ENCODE measurements around the gene ATR.
"Not testable (repeated sequence)": the region's sequence is repeated elsewhere in the genome, so short reads cannot be mapped to it uniquely, and the experiment has no call there.

Gene ATR

DNA sequence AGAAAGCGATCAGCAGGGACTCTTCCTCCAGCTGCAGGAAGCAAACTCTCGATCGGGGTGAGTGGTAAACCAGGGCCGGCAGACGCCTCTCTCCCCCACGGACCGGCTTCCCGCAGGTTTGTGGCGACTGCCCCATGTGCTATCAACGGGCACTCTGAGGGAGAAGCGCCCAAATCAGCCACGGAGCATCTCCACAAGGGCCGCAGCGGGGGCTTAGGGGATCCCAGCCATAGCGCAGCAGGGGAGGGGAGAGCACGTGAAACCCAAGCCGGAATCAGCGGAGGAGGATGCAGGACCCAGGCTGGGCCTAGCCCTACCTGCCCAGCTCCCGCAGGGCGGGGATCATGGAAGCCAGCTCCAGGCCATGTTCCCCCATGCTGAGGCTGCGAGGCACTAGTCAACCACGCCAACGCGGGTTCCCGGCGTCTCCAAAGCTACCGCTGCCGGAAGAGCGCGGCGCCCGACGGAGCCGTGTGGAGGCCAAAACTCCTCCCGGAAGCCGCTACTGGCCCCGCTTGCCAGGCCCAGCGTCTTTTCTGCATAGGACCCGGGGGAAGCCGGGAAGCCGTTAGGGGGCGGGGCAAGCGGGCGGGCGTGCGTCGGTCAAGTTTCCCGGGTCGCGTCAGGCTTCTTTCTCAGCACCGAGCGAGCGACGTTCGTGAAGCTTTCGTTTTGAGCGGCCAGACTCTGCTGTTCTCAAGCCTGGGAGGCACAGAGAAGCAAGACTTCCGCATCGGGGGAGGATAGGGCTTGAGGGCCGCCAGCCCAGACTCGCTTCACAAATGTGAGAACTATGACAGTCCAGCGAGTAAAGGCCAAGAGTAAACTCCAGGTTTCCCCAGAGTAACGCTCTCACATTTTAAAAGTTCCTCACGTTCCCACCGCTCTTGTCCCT is at the start of gene ATR:
TSS of gene ATR (minus strand) at position 405 of the 895 bp plus-strand sequence. CDS start at position 376, 29 bp downstream.
- DNase-seq = peak; percentile 96

DNA sequence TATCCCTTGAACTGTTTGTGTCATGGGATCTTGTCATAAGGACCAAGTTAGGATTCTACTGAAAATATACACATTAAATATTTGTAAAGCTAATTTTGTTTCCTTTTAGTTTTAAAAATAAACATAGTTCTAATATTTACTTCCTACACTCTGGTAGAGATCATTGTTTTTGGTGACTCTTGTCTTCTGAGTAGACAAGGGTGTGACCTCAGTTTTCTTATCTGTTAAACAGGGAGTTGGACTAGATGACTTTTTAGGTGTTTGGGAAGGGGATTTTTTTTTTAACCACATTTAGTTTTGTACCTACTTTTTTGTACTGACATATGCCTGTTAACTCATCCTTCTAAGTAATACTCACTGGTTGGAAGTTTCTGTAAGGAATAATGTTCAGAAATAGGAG is 48.4 kb upstream of the ATR start:
- no peak for DNase-seq

DNA sequence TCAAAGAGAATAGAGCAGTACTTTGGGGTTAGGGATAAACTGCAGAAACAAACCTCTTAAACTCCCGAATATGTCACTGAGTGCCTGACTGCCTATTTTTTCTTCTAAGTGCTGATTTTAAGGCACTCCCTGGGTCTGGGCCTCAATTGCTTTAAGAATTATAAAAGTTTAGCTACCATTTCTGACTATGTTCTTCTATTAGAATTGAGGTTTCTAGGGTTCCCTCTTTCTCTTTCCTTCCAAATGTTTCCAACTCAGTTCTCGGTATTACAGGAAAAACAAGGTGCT is 46.6 kb upstream of the ATR start:
- DNase-seq = no peak

DNA sequence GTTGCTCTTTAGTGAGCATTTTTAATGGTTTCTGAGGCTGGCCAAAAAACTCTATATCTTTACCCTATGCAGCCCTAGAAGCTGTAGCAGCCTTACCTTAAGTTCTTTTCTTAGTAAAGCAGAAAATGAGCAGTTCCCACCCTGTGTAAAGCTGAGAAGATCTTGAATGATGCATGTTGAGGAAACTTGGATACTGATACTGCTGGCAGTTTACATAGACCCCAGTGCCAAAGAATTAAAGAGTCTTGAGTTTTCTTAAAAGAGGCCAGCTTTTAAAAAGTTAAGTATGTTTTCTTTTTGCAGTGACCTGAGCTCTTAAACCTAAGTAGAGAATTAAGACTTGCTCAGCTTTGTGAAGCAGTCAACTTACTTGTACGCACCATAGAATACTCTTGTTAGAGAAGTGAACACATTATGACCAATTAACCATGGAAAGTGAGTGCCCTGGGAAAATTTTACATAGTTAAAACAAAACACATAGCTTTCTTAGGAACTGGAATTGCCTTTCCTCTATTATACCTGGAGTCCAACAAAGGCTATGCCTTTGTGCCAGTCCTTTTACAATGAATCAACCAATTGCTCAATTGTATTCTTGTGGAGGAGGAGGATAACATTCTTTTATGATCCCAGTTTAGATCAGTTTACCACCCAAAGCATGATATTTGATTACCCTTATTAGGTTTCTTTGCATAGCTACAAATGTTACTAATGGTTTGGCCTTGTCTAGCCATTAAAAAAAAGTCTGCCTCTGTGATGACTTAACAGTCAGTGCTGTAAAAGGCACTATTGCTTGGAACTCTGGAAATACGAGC is 46.0 kb upstream of the ATR start:
- DNase-seq = no peak

DNA sequence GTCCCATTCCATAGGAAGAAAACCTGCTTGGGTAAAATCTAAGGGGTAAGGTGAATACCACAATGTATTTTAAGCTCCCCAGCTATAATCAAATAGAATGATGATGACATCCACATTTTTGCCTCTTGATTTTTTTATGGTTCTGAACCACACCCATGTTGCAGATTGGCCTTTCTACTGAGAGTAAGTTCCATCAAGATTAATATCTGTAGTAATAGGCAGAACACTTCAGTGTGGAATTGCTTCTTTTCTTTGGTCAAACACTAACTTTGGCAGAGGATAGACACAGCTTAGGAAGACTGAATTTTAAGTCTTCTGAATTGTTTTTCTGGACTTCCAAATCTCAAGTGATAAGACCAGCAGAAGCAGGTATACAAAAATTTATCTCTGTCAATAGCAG is 44.7 kb upstream of the ATR start:
- DNase-seq = no peak

DNA sequence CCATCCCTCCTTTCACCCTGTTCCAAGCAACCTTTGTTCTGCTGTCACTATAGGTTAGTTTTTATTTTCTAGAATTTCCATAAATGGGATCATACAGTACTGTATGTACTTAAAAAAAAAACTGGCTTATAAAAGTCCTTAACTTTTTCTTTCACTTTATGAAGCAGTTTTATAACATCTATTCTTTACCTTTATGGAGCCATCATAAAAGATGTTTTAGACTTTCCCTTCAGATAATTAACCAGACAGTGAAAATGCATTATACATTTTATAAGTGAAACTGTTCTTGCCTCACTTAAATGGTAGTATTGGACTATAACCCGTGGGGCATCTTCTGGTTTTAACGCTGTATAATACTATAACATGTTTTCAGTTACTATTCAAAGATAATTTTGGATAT is 43.9 kb upstream of the ATR start:
- no peak for DNase-seq

DNA sequence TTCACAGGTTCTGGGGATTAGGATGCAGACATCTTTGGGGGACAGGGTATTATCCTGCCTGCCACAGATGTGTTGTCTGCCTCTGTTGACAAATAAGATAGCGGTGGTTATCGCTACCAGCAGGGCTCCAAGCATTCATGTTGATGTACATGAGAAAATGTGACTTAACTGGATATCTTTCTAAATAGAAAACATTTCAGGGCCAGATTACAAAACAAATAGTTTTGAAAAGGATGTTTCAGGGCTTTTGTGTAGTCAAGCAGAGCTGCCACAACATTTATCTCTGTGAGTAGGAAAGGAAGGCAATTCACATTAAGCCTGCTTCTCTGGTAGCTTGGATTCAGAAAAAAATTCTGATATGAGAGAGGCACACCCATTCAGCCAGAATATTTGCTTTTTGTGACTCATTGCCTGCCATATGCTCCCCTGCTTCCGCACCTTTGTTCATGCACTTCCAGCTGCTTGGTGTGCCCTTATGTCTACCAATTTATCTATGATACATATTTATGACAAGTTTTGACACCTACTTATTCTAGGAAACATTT is 40.5 kb upstream of the ATR start:
- DNase-seq = no peak

DNA sequence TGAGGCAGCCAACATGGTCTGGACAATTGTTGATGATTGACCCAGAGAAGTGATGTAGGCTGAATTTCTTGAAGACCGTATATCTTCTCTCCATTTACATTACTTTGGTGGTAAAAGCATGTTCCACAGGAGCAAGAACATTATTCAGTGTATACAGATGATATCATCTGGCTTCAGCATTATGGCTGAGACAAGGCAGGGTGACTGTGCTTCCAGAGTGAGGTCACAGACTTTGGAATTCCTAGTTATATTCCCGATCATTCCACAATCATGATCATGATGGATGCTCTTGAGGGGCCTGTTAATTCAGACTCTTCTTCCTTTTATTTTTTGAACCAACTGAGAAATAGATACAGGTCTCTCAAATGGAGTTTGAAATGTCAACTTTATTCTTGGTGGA is 36.6 kb upstream of the ATR start:
- no peak for DNase-seq

DNA sequence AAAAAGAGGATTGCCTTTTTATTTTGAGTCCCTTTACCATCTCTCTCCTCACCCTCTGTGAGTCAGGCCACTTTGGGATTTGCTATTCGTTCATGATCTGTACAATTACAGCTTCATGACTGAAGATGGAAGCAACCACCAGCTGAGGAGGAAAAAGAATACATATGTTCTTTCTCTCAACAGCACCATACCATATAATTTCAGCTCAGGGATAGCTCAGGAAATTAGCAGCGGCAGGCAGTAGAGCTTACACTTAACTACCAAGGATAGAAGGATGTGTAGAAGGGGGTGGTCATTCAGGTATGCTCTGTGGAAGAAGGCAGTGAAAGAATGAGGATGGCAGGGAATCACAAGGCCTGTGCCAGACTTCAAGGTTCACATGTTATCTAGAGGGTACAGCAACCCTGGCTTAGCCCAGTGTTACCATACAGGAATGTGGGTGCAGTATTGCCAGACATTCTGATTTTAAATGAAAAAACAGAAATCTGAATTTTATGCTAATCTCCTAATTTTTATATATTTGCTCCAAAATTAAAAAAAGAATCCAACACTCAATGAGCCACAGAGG is 35.6 kb upstream of the ATR start:
- no peak for DNase-seq

DNA sequence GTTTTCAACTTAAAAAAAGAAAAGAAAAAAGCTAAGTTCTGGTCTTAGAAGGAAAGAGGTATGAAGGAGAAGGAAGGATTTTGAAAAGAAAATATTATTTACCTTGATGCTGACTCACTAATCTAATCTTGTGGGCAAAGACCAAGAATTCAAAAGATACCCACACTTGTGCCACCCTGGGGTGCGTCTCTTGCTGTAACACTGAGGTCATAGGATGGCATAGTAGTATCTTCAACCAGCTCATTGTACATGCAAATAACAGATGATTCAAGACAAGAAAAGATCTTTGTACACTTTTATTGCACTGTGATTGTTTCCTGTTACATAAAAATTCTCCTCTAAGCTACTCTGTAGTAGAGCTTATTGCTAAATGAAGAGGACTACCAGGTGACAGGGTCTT is 35.0 kb upstream of the ATR start:
- no peak for DNase-seq

DNA sequence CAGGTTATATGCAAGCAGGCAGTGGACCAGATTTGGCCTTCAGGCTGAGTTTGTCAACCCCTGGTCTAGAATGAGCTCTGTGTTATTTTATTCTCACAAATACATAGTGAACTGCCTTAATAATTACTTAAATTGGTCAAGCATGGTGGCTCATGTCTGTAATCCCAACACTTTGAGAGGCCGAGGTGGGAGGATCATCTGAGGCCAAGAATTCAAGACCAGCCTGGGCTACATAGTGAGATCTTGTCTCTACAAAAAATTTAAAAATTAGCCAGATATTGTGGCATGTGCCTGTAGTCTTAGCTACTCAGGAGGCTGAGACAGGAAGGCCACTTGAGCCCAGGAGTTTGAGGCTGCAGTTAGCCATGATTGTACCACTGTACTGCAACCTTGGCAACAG is 32.7 kb upstream of the ATR start:
- DNase-seq = no peak

DNA sequence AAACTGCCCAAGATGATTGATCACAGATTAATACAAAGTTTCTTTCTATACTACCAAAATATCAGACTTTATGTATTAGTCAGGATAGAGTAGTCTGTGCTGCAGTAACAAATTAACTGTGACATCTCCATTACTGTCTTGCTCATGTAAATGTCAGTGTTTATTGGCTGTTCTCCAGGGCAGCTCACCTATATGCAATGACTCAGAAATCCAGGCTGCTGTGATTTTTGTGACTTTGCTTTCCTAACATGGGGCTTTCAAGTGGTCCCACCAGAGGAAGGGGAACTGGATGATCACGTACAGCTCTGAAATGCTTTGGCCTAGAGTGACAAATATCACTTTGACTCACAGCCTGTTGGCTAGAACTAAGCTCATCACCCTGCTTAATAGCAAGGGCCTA is 30.6 kb upstream of the ATR start:
- DNase-seq = no peak

DNA sequence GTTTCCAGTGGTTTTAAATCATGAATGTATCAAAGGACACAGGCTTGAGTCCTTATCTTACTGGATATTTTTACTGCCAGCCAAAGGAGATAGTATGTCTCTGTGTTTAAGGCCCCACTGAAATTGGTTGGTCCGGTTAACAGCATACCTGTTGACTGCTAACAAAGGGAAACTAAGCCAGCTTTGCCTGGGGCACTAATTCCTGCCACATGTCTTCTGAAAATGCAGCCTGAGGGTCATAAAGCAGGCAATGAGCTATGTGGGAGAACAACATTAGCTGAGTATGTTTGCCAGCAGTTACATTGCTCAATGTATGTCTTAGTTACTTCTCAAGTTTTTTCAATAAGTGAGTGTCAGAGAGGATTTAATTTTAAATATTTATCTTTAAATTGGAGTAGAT is 30.1 kb upstream of the ATR start:
- DNase-seq = no peak

DNA sequence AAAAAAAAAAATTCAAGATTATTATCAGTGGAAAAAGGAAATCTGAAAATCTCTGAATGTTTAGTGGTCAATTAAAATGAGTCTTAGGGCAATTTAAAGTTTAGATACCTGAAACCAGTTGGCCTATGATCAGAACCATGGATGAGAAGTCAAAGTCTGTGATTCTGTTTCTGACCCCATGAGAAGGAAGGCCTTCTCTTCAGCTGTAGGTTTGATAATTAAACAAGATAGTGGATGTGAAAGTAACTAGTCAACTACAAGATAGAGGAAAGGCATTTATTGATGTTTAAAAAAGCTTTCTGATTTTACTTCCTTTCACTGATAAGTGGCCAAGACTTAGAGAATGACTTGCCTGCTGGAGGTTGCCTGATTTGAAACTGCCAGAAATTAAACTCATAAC is 26.4 kb upstream of the ATR start:
- DNase-seq = no peak

DNA sequence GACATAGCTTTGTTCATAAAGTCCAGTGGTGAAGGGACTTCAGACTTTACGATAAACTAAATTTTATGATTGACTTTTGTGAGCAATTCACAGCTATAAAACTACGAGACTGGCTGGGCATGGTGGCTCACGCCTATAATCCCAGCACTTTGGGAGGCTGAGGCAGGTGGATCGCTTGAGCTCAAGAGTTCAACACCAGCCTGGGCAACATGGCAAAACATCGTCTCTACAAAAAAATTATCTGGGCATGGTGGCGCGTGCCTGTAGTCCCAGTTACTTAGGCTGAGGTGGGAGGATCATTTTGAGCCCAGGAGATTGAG is 24.8 kb upstream of the ATR start:
- DNase-seq = not testable (repeated sequence)

DNA sequence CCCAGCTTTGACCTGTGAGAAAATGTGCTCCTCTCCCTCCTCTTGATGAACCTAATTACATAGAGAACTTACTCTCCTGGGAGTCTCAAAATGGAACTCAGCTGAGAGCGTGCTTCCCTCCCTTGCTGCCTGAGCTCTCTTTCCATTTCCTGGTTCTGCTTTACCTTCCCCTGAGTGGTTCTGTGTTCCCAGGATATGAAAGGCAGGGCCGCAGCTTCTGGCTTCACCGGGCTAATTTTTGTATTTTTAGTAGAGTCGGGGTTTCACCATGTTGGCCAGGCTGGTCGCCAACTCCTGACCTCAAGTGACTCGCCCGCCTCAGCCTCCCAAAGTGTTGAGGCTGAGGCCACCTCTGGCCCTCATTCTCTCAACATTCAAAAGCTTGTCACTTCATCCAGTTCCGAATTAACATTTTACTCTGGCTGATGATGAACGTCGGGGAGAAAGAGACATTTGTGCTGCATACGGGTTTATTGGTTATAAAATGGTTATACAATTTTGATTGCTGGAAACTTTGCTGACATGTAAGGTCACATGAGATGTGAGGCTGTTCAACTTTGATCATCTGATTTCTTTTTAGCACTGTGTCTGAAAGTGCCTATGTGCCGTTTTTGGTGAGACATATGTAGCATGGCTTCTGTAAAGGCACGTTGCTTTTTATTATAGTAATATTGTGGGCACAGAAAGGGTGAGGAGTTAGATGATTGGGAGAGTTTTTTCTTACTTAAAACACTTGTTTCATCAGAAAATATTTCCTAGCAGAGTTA is 24.3 kb upstream of the ATR start:
- no peak for DNase-seq

DNA sequence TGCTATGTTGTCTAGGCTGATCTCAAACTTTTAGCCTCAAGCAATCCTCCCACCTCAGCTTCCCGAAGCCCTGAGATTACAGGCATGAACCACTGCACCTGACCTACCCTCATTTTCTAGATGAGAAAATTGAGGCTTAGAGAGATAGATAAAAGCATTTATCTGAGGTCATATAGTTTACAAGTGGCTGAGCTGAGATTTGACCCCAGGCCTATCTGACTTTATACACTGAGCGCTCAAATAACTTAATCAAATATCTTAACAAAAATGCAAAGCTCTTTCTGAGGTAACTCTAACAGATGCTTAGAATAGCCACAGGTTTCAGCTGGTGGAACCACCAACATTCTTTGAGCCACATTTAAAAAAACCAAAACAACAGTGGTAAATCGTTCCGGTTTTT is 23.2 kb upstream of the ATR start:
- no peak for DNase-seq

DNA sequence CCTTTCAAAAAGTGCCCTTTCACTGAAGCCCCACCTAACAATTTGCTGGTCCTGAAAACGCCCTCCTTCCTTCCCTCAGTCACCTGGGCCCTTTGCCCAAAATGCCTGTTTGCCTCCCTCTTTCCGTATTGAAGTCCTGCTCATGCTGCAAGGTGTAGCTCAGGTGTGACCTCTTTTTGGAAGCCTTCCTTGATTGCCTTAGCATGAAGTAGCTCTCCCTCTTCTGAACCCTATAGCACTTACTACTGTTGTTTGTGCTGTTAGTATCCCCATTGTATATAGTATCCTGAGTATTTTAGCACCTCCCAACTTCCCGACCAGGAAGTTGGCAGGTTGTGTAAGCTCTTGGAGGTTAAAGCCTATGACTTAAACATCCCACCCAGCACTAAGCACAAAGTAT is 19.4 kb upstream of the ATR start:
- DNase-seq = no peak

DNA sequence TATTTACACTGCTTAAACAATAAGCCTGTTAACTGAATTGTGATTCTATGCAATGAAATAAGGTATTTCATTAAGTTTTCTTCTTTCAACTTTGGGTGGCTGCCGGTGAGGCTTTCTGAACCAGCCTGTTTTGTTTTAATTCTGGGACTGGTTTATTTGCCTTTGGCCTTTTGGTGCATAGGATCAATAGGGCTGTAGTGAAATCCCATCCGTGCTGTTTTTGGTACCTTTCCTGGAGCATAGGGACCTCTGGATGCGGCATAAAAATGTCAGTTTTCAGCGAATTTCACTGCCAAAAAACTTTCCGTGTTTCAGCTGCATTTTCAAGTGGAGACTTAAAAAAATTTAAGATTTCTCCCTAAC is 18.2 kb upstream of the ATR start:
- no peak for DNase-seq

DNA sequence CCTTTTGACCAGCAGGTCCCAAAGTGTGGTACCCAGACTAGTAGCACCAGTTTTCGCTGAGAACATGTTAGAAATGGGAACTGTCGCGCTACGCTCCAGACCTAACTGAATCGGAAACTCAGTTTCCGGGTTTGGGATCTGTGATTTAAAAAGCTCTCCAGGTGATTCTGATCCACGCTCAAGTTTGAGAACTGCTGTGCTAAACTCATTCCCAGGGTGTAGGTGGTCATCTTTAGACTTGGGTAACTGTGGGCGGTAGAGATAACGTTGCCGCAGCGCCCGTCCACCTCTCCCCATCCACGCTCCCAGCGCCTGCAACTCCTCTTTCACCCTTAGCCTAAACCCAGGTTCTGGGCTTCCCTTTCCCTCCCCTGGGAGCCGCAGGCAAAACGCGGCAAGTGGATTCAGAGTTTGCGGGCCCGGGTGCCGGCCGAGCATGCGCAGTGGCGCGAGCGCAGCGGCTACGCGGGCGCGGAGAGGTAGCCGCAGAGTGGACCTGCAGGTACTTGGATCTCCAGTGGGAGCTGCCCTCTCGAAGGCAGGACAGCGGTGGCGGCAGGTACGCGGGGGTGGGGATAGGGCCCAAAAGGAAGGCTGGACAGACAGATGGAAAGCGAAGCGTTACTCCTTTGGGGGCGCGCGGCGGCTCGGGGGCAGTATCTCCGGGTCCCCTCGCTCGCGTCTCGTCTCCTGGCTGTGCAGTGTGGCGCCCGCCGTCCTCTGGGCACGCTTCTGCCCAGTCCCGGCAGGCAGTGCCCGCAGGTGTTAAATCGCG is 17.6 kb upstream of the ATR start, which contains the start of gene PLS1:
TSS of gene PLS1 (plus strand) at position 443 of the 775 bp plus-strand sequence. CDS start 67,845 bp downstream, outside the sequence.
- DNase-seq = peak; percentile 90

DNA sequence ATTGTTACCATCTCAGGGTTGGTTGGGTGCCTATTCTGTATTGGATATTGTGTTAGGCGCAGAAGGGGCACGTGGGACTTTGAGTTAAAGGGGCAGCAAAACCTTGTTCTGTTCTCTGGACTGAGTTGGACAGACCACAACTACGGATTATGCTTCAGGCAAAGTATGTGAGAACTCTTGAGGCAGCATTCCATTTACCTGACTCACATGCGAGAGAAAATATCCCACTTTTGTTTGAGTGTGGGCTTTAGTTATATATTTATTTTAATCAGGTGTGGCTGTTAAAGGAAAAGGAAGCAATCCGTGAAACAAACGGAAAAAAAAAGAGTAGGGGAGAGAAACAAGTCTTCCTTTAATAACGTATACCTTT is 17.0 kb upstream of the ATR start:
- no peak for DNase-seq

DNA sequence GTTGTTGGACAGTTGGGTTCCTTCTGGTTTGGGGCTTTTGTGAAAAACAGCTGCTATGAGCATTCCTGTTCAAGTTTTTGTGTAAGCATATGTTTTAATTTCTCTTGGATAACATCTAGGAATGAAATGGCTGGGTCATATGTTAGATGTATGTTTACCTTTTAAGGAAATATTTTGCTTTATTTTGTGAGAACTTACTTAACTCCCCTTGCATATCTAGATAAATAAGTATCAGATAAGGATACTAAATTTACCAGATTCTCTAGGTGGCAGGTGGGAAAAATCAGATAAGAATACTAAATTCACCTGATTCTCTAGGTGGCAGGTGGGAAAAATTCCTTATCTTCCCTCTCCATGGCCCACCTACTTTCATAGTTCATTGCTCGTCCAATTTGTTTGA is 16.6 kb upstream of the ATR start:
- DNase-seq = no peak
